T-helper 9 cell (primary cell): ENCODE measurements around the gene TXNDC16.

Source experiments
- DNase-seq: peaks from one replicate; pipeline ENCODE4 v3.0.0-alpha.2; 2020

Gene TXNDC16

GRCh38 chr14:52447236-52447635 lies 105.1 kb downstream of the TXNDC16 start:
- DNase-seq = no peak

GRCh38 chr14:52446355-52446754 lies 106.0 kb downstream of the TXNDC16 start:
- DNase-seq = no peak

GRCh38 chr14:52443506-52443905 lies 108.8 kb downstream of the TXNDC16 start:
- no peak for DNase-seq

GRCh38 chr14:52442602-52443001 lies 109.7 kb downstream of the TXNDC16 start:
- DNase-seq = no peak

- no peak for DNase-seq
Measured at GRCh38 chr14:52442166-52442565, 110.1 kb downstream of the TXNDC16 start.

GRCh38 chr14:52439476-52439875 lies 112.8 kb downstream of the TXNDC16 start:
- no peak for DNase-seq

- no peak for DNase-seq
Measured at GRCh38 chr14:52434955-52435354, 117.3 kb downstream of the TXNDC16 start.

- DNase-seq = no peak
Measured at GRCh38 chr14:52430474-52430873, 121.8 kb downstream of the TXNDC16 start.

GRCh38 chr14:52429451-52429850 lies 122.9 kb downstream of the TXNDC16 start:
- no peak for DNase-seq

GRCh38 chr14:52427460-52427859 lies 124.8 kb downstream of the TXNDC16 start:
- DNase-seq = no peak

- DNase-seq = no peak
Measured at GRCh38 chr14:52422650-52423356, 129.5 kb downstream of the TXNDC16 start.

GRCh38 chr14:52417139-52417538 lies 135.2 kb downstream of the TXNDC16 start:
- no peak for DNase-seq

GRCh38 chr14:52413729-52414408 lies 138.4 kb downstream of the TXNDC16 start:
- no peak for DNase-seq

GRCh38 chr14:52412426-52412825 lies 139.9 kb downstream of the TXNDC16 start:
- no peak for DNase-seq

- no peak for DNase-seq
Measured at GRCh38 chr14:52405314-52405713, 147.0 kb downstream of the TXNDC16 start.

- DNase-seq = no peak
Measured at GRCh38 chr14:52402812-52403526, 149.3 kb downstream of the TXNDC16 start.

- DNase-seq = no peak
Measured at GRCh38 chr14:52400846-52401245, 151.5 kb downstream of the TXNDC16 start.

- DNase-seq = no peak
Measured at GRCh38 chr14:52399921-52400595, 152.2 kb downstream of the TXNDC16 start.

GRCh38 chr14:52399104-52399503 lies 153.2 kb downstream of the TXNDC16 start:
- no peak for DNase-seq

- no peak for DNase-seq
Measured at GRCh38 chr14:52397844-52398243, 154.5 kb downstream of the TXNDC16 start.

- no peak for DNase-seq
Measured at GRCh38 chr14:52395728-52396127, 156.6 kb downstream of the TXNDC16 start.

GRCh38 chr14:52391881-52392615 lies 160.3 kb downstream of the TXNDC16 start:
- no peak for DNase-seq
